Forelimb muscle (tissue), 1 donor: ENCODE results near the gene RPL15. TPM values are rescaled to one million over a fixed set of nuclear protein-coding genes. Genes with fewer than 3 reads are reported as not detected.

Experiments used
- DNase-seq: peaks from one replicate; pipeline ENCODE4 v3.0.0-alpha.2; 2013; ENCODE audit warnings: low read depth
- polyA plus RNA-seq: library from polyadenylated mRNA; unstranded; fragments of 120-200 nt; gene quantifications from one replicate; pipeline ENCODE4 v1.2.1, GENCODE V29; 2013; ENCODE audit not compliant: insufficient read length

RPL15 gene
- polyA plus RNA-seq, 1 donor = 2,583 TPM

DNA sequence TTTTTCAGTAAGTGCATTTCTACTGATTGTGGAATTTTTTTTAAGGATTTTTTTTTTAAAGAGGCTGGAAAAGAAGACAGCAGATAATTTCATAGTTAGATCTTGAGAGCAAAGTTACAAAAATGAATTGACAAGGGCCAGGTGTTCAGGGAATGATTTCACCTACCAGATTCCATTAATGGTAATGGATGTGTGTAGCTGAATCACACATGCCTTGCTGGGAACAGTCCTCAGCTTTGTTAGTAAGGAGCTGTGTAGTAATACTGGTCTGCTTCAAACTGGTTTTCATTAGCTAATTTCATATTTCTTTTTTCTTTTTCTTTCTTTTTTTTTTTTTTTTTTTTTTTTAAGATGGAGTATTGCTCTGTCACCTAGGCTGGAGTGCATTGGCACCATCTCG is 44.1 kb downstream of the RPL15 start:
- no peak for DNase-seq

DNA sequence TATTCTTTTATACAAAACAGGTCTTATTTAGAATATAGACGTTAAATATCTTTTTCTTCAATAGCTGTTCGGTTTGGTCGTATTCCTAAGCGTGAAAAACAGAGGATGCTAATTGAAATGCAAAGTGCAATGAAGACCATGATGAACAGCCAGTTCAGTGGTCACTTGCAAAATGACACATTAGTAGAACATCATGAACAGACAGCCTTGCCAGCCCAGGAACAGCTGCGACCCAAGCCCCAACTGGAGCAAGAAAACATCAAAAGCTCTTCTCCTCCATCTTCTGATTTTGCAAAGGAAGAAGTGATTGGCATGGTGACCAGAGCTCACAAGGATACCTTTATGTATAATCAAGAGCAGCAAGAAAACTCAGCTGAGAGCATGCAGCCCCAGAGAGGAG is 45.0 kb downstream of the RPL15 start:
- no peak for DNase-seq

DNA sequence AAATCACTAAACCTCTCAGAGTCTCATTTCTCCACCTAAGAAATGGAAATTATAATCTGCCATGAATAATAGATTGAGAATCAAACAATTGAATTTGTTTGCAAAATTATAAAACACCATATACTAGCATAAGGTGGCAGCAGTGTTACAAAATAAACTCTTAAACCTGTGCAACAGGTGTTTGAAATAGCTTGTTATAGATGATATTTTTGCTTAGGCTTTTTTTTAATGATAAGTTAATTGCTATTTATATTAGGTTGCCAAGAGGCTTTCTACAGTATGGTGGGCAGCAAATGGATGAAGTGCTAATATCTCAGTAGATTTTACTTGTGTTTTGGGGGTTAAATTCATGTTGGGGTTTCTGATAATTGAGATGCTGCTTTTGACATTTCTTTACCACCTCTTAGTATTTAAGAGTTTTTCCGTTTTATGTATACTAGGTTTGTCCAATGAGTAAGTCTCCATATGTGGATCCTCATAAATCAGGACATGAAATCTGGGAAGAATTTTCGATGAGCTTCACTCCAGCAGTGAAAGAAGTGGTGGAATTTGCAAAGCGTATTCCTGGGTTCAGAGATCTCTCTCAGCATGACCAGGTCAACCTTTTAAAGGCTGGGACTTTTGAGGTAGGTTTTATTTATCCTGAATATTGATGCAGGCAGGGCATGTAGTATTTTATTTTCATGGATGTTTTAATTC is 47.8 kb downstream of the RPL15 start:
- no peak for DNase-seq

DNA sequence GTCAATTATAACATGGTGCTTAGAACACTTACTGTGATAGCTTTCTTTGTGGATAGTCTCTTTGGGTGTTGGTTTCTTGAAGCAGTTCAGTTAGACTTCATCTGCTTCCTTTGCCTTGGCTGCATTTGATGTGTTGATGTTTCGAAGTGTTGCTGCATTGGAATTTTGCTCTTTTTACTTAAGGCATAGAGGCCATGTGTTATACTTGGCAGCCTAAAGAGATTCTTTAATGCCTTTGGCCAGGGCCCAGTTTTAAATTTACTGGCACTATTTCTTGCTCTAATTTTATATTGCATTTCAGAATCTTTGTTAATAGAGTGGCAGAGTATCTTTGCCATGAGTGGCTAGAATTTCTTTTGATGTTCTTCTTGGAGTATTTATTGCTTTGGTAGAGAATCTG is 49.4 kb downstream of the RPL15 start:
- no peak for DNase-seq

DNA sequence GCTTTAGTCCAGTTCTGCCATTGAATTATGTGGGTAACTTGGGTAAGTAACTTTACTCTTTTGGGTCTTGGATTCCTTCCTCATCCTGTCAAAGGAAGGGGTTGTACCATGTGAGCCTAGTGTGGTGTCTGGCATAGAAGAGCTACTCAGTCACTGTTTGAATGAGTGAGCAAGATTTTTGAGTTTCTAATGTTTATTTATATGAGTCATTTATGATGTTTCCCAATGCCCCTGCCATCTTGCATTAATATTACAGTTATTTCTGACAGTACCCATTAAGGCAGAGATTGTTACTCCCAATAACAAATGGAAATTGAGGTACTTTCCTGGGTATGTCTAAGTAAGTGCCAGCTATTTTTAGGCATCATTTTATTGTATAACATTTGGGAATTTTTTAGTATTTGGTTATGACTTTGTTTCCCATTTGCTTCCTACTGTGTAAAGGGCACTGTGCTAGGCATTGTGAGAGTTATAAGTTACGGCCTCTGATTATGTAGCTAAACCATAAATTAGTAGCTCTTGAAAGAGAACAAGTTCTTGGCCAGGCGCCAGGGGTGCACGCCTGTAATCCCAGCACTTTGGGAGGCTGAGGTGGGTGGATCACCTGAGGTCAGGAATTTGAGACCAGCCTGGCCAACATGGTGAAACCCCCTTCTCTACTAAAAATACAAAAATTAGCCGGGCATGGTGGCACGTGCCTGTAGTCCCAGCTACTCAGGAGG is 51.7 kb downstream of the RPL15 start:
- no peak for DNase-seq

DNA sequence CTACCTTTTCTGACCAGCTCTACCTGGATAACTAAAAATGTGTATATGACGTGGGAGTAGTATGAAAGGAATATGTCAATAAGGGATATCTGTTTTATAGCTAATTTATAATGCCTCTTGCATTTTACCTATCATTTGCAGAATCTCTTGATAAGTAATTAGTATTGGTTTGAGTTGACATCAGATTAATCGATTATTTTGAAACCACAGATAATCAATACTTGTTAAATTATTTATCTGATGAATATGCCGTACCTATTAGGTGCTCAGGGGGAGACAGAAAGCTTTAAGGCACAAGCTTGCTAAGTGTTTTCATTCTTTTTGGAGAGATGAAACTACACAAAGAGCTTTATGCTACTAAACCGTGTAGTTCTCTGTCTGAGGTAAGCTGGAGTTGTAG is 52.5 kb downstream of the RPL15 start:
- no peak for DNase-seq

Other genes starting within 250 kb of the RPL15 start
- gene UBE2E1, start 111.2 kb upstream of the RPL15 start, polyA plus RNA-seq = 80.3 TPM
- 13.6 TPM for gene NKIRAS1, start 142 bp upstream of the RPL15 start, polyA plus RNA-seq
- 21.7 TPM for gene NR1D2, start 28.2 kb downstream of the RPL15 start, polyA plus RNA-seq